ENCODE results near the gene MSS51. TPM values are rescaled to one million over a fixed set of nuclear protein-coding genes. Genes with fewer than 3 reads are reported as not detected.

The MSS51 gene
- total and polyA plus RNA-seq, 4 donors, result 0.08 to 1.6 (median 0.94) TPM

DNA sequence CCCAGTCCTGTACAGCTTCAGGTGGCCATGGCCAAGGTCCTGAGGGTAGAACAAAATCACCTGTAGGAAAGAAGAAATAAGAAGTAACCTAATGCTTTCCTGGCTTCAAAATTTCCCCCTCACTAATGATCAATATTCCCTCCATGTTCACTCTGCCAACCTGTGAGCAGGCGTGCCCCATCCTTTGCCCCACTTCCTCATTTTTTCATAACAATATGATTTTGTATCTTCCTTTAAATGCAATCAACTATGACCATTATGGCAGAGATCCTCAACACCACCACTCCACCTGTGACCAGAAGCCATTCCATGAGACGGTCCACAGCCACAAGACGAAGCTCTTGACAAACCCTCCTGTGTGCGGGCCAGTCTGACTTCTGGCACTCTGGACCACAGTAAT lies 7.0 kb downstream of the MSS51 start:
- Histone ChIP-seq H3K4me1 (ENCODE audit: control insufficient read depth in 4 of 4, insufficient read depth in 4 of 4, low read length in 3 of 4) (no peaks in the 10 kb centered on the region), H3K9ac (ENCODE audit: low read depth in 1 of 2, low read length in 2 of 2) (no peak overlapping the region), H3K27ac (ENCODE audit: low read depth in 1 of 2, low read length in 2 of 2) (no peak overlapping the region), H3K27me3 (ENCODE audit: control insufficient read depth in 4 of 4, insufficient read depth in 4 of 4, low read length in 3 of 4) (no peaks in the 10 kb centered on the region), H3K4me3 (ENCODE audit: low read depth in 1 of 3, low read length in 3 of 3) (no peak overlapping the region), H3K9me3 (ENCODE audit: control insufficient read depth in 4 of 4, low read length in 3 of 4) (no peaks in the 10 kb centered on the region), H3K36me3 (ENCODE audit: control insufficient read depth in 4 of 4, insufficient read depth in 3 of 4, low read depth in 1 of 4, low read length in 3 of 4) (peaks cover 3 to 34% (median 10%) of the 10 kb centered on the region in 4 donors)
- TF ChIP-seq RAD21 (IDR thresholded peaks at IDR 0.05), result no peak
- no peak for TF ChIP-seq EGR1 (IDR thresholded peaks at IDR 0.05; ENCODE audit: low read depth in 2 of 2)
- no peak for TF ChIP-seq RXRA (IDR thresholded peaks at IDR 0.05)
- TF ChIP-seq HNF4G (IDR thresholded peaks at IDR 0.05), result no peak
- TF ChIP-seq FOXA1 (IDR thresholded peaks at IDR 0.05), result no peak
- no peak for TF ChIP-seq NR2F2 (IDR thresholded peaks at IDR 0.05)
- TF ChIP-seq SP1 (IDR thresholded peaks at IDR 0.05), result no peak
- TF ChIP-seq YY1 (IDR thresholded peaks at IDR 0.05), result no peak
- TF ChIP-seq TAF1 (conservative IDR thresholded peaks at IDR 0.05), result no peak
- TF ChIP-seq, protein P1, sequence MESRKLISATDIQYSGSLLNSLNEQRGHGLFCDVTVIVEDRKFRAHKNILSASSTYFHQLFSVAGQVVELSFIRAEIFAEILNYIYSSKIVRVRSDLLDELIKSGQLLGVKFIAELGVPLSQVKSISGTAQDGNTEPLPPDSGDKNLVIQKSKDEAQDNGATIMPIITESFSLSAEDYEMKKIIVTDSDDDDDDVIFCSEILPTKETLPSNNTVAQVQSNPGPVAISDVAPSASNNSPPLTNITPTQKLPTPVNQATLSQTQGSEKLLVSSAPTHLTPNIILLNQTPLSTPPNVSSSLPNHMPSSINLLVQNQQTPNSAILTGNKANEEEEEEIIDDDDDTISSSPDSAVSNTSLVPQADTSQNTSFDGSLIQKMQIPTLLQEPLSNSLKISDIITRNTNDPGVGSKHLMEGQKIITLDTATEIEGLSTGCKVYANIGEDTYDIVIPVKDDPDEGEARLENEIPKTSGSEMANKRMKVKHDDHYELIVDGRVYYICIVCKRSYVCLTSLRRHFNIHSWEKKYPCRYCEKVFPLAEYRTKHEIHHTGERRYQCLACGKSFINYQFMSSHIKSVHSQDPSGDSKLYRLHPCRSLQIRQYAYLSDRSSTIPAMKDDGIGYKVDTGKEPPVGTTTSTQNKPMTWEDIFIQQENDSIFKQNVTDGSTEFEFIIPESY (IDR thresholded peaks at IDR 0.05), result no peak
- TF ChIP-seq JUND (IDR thresholded peaks at IDR 0.05), result no peak
- TF ChIP-seq FOXA2 (IDR thresholded peaks at IDR 0.05), result no peak
- TF ChIP-seq, protein P2, sequence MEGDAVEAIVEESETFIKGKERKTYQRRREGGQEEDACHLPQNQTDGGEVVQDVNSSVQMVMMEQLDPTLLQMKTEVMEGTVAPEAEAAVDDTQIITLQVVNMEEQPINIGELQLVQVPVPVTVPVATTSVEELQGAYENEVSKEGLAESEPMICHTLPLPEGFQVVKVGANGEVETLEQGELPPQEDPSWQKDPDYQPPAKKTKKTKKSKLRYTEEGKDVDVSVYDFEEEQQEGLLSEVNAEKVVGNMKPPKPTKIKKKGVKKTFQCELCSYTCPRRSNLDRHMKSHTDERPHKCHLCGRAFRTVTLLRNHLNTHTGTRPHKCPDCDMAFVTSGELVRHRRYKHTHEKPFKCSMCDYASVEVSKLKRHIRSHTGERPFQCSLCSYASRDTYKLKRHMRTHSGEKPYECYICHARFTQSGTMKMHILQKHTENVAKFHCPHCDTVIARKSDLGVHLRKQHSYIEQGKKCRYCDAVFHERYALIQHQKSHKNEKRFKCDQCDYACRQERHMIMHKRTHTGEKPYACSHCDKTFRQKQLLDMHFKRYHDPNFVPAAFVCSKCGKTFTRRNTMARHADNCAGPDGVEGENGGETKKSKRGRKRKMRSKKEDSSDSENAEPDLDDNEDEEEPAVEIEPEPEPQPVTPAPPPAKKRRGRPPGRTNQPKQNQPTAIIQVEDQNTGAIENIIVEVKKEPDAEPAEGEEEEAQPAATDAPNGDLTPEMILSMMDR (IDR thresholded peaks at IDR 0.05; ENCODE audit: low read depth, low read length, missing input control), result no peak
- WGBS, result 98% methylated on average over 4 of the region's 4 CpGs
- DNase-seq (ENCODE audit: low spot score), result no peak

- no peak overlapping the region for H3K4me3 ChIP-seq (ENCODE audit: low read depth in 1 of 3, low read length in 3 of 3)
- H3K36me3 ChIP-seq (ENCODE audit: control insufficient read depth in 4 of 4, insufficient read depth in 3 of 4, low read depth in 1 of 4, low read length in 3 of 4), result peaks cover 3 to 34% (median 10%) of the 10 kb centered on the region in 4 donors
- H3K4me1 ChIP-seq (ENCODE audit: control insufficient read depth in 4 of 4, insufficient read depth in 4 of 4, low read length in 3 of 4), result no peaks in the 10 kb centered on the region
- H3K9ac ChIP-seq (ENCODE audit: low read depth in 1 of 2, low read length in 2 of 2), result no peak overlapping the region
- TF ChIP-seq ATF3 (IDR thresholded peaks at IDR 0.05) (no peak), RAD21 (IDR thresholded peaks at IDR 0.05) (no peak), EGR1 (IDR thresholded peaks at IDR 0.05; ENCODE audit: low read depth in 2 of 2) (no peak), JUND (IDR thresholded peaks at IDR 0.05) (no peak), FOXA2 (IDR thresholded peaks at IDR 0.05) (no peak), YY1 (IDR thresholded peaks at IDR 0.05) (no peak), MAX (IDR thresholded peaks at IDR 0.05) (no peak), TAF1 (conservative IDR thresholded peaks at IDR 0.05) (no peak), GABPA (IDR thresholded peaks at IDR 0.05 in 1 of 2, conservative IDR thresholded peaks at IDR 0.05 in 1 of 2) (no peak)
- TF ChIP-seq, protein P2 (IDR thresholded peaks at IDR 0.05; ENCODE audit: low read depth, low read length, missing input control), result no peak
- TF ChIP-seq, protein P1 (IDR thresholded peaks at IDR 0.05), result no peak
- H3K9me3 ChIP-seq (ENCODE audit: control insufficient read depth in 4 of 4, low read length in 3 of 4), result no peaks in the 10 kb centered on the region
- 98% methylated on average over 3 of the region's 3 CpGs for WGBS
- no peak overlapping the region for H3K27ac ChIP-seq (ENCODE audit: low read depth in 1 of 2, low read length in 2 of 2)
- DNase-seq (ENCODE audit: low spot score), result no peak
- H3K27me3 ChIP-seq (ENCODE audit: control insufficient read depth in 4 of 4, insufficient read depth in 4 of 4, low read length in 3 of 4), result no peaks in the 10 kb centered on the region
Measured at GRCh38 chr10:73424478-73424877, 8.9 kb downstream of the MSS51 start.

All from liver (tissue), 9 donors.